HCT116 (cell line): ENCODE results near the gene ZNF576. TPM values are rescaled to one million over a fixed set of nuclear protein-coding genes. Genes with fewer than 3 reads are reported as not detected.

ENCODE experiments used
- ATAC-seq: fragments of 200-7000 bp; cut with Tn5 transposase; 2 replicates; pipeline ENCODE4 v1.9.1; 2020; ENCODE audit warnings: mild to moderate bottlenecking, moderate library complexity
- BruUV-seq: library from RNA; stranded (reverse); fragments of 400-500 nt; replicated peaks from 2 replicates; lab custom pipeline; 2021; lab: Mats Ljungman, UMichigan
- CTCF ChIA-PET: fragments of 300-600 bp; sonication (Branson Sonifier 250); formaldehyde crosslinking; loops from one replicate; lab custom pipeline; 2021; ENCODE audit warnings: antibody characterized with exemption; lab: Charles Lee
- POLR2A ChIA-PET: fragments of 300-600, 350-600 bp; sonication (Branson Sonifier 250); formaldehyde crosslinking; loops from one replicate; lab custom pipeline; 2021; ENCODE audit warnings: antibody characterized with exemption; lab: Charles Lee
- RAD21 ChIA-PET, 2 experiments: fragments of 300-600 bp; sonication (Branson Sonifier 250); formaldehyde crosslinking; loops; one replicate each; lab custom pipeline; 2023; ENCODE audit warnings: low total read pairs in 2 of 2; ENCODE audit not compliant: uncharacterized antibody in 2 of 2, unreplicated experiment in 2 of 2, low non-redundant PET in 1 of 2; lab: Charles Lee
- DNase-seq: peaks from one replicate; pipeline ENCODE4 v3.0.0-alpha.2; 2010; ENCODE audit warnings: low read depth, low spot score
- H2AFZ ChIP-seq: fragments of 200-600 bp; shearing (Covaris generic), sonication (generic); 2 replicates; pipeline ENCODE4 v1.6.1; 2017; ENCODE audit warnings: low read depth, mixed run types, mixed read lengths, antibody characterized with exemption, low read length; ENCODE audit not compliant: poor library complexity, severe bottlenecking
- H3K27ac ChIP-seq: 2 replicates; pipeline ENCODE4 v1.5.1; 2012; ENCODE audit warnings: low read depth, low read length
- H3K27me3 ChIP-seq: fragments of 200-600 bp; sonication (generic); 2 replicates; pipeline ENCODE4 v1.6.1; 2016; ENCODE audit warnings: mixed run types, low read length, mixed read lengths; ENCODE audit not compliant: insufficient read depth
- H3K36me3 ChIP-seq, 2 experiments: fragments of 200-500 bp in 1 of 2; fragments of 200-600 bp in 1 of 2; sonication (Bioruptor generic) in 1 of 2; sonication (generic) in 1 of 2; 2 replicates each; pipeline versions ENCODE4 v1.5.1 to v1.6.1; 2014 to 2016; ENCODE audit warnings: low read length in 2 of 2, inconsistent platforms in 1 of 2, mixed read lengths in 1 of 2, mixed run types in 1 of 2; ENCODE audit not compliant: insufficient read depth in 2 of 2, control insufficient read depth in 1 of 2
- H3K4me1 ChIP-seq, 2 experiments: fragments of 200-600 bp in 1 of 2; sonication (generic) in 1 of 2; 2 replicates each; pipeline versions ENCODE4 v1.5.1 to v1.6.1; 2012 to 2017; ENCODE audit warnings: low read length in 2 of 2, inconsistent platforms in 1 of 2, mild to moderate bottlenecking in 1 of 2, mixed read lengths in 1 of 2, mixed run types in 1 of 2, moderate library complexity in 1 of 2; ENCODE audit not compliant: insufficient read depth in 2 of 2, control insufficient read depth in 1 of 2
- H3K4me2 ChIP-seq: fragments of 200-600 bp; sonication (generic); 2 replicates; pipeline ENCODE4 v1.6.1; 2017; ENCODE audit warnings: mixed run types, low read length, mixed read lengths
- H3K4me3 ChIP-seq, 2 experiments: fragments of 200-600 bp in 1 of 2; sonication (generic) in 1 of 2; replicated peaks in 1 of 2; 2 replicates each; pipeline ENCODE4 v1.5.1; 2011 to 2016; ENCODE audit warnings: low read length in 2 of 2, control low read depth in 1 of 2, low read depth in 1 of 2, mild to moderate bottlenecking in 1 of 2, mixed read lengths in 1 of 2, mixed run types in 1 of 2
- H3K79me2 ChIP-seq: fragments of 200-600 bp; sonication (generic); 2 replicates; pipeline ENCODE4 v1.6.1; 2017; ENCODE audit warnings: mild to moderate bottlenecking, mixed run types, low read length, moderate library complexity, mixed read lengths; ENCODE audit not compliant: insufficient read depth
- H3K9ac ChIP-seq: fragments of 200-600 bp; sonication (generic); 2 replicates; pipeline ENCODE4 v1.6.1; 2016; ENCODE audit warnings: low read length, mixed read lengths
- H3K9me2 ChIP-seq: fragments of 200-600 bp; sonication (generic), shearing (Covaris generic); 2 replicates; pipeline ENCODE4 v1.6.1; 2017; ENCODE audit warnings: mixed run types, mild to moderate bottlenecking, moderate library complexity; ENCODE audit not compliant: insufficient read depth
- H3K9me3 ChIP-seq, 2 experiments: fragments of 200-500 bp in 1 of 2; fragments of 200-600 bp in 1 of 2; sonication (Bioruptor generic) in 1 of 2; sonication (generic) in 1 of 2; 2 replicates each; pipeline ENCODE4 v1.6.1; 2014 to 2017; ENCODE audit warnings: low read length in 2 of 2, mixed read lengths in 2 of 2, inconsistent platforms in 1 of 2, low read depth in 1 of 2, mild to moderate bottlenecking in 1 of 2, mixed run types in 1 of 2, moderate library complexity in 1 of 2; ENCODE audit not compliant: control insufficient read depth in 1 of 2, insufficient read depth in 1 of 2
- H4K20me1 ChIP-seq: fragments of 200-600 bp; sonication (generic), shearing (Covaris generic); 2 replicates; pipeline ENCODE4 v1.6.1; 2017; ENCODE audit warnings: mixed run types, mild to moderate bottlenecking, moderate library complexity; ENCODE audit not compliant: insufficient read depth
- CEBPB ChIP-seq: IDR thresholded peaks from 2 replicates; pipeline ENCODE4 v1.6.1; 2012; ENCODE audit warnings: low read depth
- EGR1 ChIP-seq: IDR thresholded peaks from 2 replicates; pipeline ENCODE4 v1.6.1; 2012; ENCODE audit warnings: low read depth
- ELF1 ChIP-seq: IDR thresholded peaks from 2 replicates; pipeline ENCODE4 v1.6.1; 2012; ENCODE audit warnings: low read depth, borderline replicate concordance
- FOSL1 ChIP-seq: IDR thresholded peaks from 2 replicates; pipeline ENCODE4 v1.6.1; 2012; ENCODE audit warnings: low read depth
- JUND ChIP-seq: IDR thresholded peaks from 2 replicates; pipeline ENCODE4 v1.6.1; 2012
- SRF ChIP-seq: IDR thresholded peaks from 2 replicates; pipeline ENCODE4 v1.6.1; 2012; ENCODE audit warnings: low read depth
- intact Hi-C: fragments of 100-400 bp; cut with micrococcal nuclease; formaldehyde crosslinking; loops from 2 replicates; pipeline ENCODE4 v1.10.0; 2022
- total RNA-seq: library from RNA; stranded (reverse); gene quantifications from one replicate; pipeline ENCODE4 v1.2.1, GENCODE V29; 2021; ENCODE audit not compliant: unreplicated experiment
- TF ChIP-seq, protein P1 (sequence below): IDR thresholded peaks from 2 replicates; pipeline ENCODE4 v1.6.1; 2011; ENCODE audit warnings: mild to moderate bottlenecking, low read length, moderate library complexity; ENCODE audit not compliant: insufficient replicate concordance; ENCODE audit errors: extremely low read depth
- TF ChIP-seq, protein P2 (sequence below): IDR thresholded peaks from 2 replicates; pipeline ENCODE4 v1.6.1; 2012; ENCODE audit warnings: low read depth

ZNF576 gene
- total RNA-seq, 1 experiment from 2014 or later: 11.2 TPM

DNA sequence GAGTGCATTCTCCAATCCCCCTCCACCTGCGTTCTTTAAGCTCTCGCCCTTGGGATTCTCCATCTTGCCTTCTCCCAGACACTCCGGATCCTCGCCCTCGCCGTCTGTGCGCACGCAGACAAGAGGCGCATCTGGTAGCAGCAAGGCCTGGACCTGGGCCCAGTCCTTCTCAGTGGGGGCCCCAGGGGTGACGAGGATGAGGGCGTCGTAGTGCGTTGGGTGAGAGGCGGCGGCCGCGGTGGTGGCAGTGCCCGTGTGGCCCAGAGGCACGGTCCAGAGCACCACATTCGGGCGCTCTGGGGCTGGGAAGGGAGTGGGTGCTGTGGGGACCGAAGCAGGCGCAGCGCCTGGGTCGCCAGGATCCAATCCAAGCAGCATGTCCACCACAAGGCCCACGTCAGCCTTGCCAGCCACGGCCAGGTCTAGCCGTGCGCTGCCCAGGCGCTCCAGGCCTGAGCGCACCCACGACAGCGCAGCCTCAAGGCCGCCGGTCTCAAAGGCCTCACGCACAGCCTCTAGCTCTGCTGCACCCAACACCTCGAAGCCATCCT lies 3.5 kb upstream of the ZNF576 start:
- Histone ChIP-seq H3K27ac (no peak overlapping the region), H3K4me1 (peaks cover 7 to 23% of the 10 kb centered on the region in 2 experiments; a peak in 3 of 4 replicates), H3K79me2 (peaks cover 38% of the 10 kb centered on the region), H3K27me3 (no peaks in the 10 kb centered on the region), H3K9me2 (no peaks in the 10 kb centered on the region), H3K4me3 (no peak overlapping the region), H3K9me3 (no peaks in the 10 kb centered on the region), H3K4me2 (no peak overlapping the region), H3K9ac (no peak overlapping the region), H3K36me3 (peaks cover 8 to 9% of the 10 kb centered on the region in 2 experiments; a peak in 3 of 4 replicates)
- POLR2A ChIA-PET: no interaction called here
- intact Hi-C loops: loop anchor here (5.0 kb wide), 1 partner anchor 161 kb away; no protein-coding TSS in a partner anchor
- BruUV-seq: no TSS peak
- RAD21 ChIA-PET: interaction anchor here in 1 of 2 experiments (0.5 kb wide), 1 partner anchor 55 kb away, joined by 3 read pairs; no protein-coding TSS in a partner anchor
- TF ChIP-seq CEBPB (no peak), JUND (no peak), EGR1 (no peak), ELF1 (no peak), SRF (no peak), FOSL1 (no peak)
- TF ChIP-seq, protein P1, sequence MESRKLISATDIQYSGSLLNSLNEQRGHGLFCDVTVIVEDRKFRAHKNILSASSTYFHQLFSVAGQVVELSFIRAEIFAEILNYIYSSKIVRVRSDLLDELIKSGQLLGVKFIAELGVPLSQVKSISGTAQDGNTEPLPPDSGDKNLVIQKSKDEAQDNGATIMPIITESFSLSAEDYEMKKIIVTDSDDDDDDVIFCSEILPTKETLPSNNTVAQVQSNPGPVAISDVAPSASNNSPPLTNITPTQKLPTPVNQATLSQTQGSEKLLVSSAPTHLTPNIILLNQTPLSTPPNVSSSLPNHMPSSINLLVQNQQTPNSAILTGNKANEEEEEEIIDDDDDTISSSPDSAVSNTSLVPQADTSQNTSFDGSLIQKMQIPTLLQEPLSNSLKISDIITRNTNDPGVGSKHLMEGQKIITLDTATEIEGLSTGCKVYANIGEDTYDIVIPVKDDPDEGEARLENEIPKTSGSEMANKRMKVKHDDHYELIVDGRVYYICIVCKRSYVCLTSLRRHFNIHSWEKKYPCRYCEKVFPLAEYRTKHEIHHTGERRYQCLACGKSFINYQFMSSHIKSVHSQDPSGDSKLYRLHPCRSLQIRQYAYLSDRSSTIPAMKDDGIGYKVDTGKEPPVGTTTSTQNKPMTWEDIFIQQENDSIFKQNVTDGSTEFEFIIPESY: no peak
- TF ChIP-seq, protein P2, sequence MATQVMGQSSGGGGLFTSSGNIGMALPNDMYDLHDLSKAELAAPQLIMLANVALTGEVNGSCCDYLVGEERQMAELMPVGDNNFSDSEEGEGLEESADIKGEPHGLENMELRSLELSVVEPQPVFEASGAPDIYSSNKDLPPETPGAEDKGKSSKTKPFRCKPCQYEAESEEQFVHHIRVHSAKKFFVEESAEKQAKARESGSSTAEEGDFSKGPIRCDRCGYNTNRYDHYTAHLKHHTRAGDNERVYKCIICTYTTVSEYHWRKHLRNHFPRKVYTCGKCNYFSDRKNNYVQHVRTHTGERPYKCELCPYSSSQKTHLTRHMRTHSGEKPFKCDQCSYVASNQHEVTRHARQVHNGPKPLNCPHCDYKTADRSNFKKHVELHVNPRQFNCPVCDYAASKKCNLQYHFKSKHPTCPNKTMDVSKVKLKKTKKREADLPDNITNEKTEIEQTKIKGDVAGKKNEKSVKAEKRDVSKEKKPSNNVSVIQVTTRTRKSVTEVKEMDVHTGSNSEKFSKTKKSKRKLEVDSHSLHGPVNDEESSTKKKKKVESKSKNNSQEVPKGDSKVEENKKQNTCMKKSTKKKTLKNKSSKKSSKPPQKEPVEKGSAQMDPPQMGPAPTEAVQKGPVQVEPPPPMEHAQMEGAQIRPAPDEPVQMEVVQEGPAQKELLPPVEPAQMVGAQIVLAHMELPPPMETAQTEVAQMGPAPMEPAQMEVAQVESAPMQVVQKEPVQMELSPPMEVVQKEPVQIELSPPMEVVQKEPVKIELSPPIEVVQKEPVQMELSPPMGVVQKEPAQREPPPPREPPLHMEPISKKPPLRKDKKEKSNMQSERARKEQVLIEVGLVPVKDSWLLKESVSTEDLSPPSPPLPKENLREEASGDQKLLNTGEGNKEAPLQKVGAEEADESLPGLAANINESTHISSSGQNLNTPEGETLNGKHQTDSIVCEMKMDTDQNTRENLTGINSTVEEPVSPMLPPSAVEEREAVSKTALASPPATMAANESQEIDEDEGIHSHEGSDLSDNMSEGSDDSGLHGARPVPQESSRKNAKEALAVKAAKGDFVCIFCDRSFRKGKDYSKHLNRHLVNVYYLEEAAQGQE: no peak
- TF ChIP-seq, all 23 proteins: peak for 0
- DNase-seq (no peak), ATAC-seq (no peak)
- Histone ChIP-seq H4K20me1 (no peaks in the 10 kb centered on the region), H2AFZ (no peak overlapping the region)
- CTCF ChIA-PET: no interaction called here
